Astrocyte of the cerebellum (primary cell): ENCODE results near the gene EPHA4.

Experiments used
- DNase-seq: peaks from one replicate; pipeline ENCODE4 v3.0.0-alpha.2; 2011; ENCODE audit warnings: low read depth
- H3K4me3 ChIP-seq: 2 replicates; pipeline ENCODE4 v1.5.1; 2011; ENCODE audit warnings: mild to moderate bottlenecking, low read depth, low read length, moderate library complexity
- in situ Hi-C: cut with HindIII; loops from 2 replicates; pipeline ENCODE4 v1.10.0; 2017; ENCODE audit warnings: low sequenced_read_pairs
- TF ChIP-seq, protein P1 (sequence below): IDR thresholded peaks from 2 replicates; pipeline ENCODE4 v1.5.1; 2012; ENCODE audit warnings: low read length, low read depth, moderate library complexity, mild to moderate bottlenecking; ENCODE audit errors: missing control alignments

Gene EPHA4

DNA sequence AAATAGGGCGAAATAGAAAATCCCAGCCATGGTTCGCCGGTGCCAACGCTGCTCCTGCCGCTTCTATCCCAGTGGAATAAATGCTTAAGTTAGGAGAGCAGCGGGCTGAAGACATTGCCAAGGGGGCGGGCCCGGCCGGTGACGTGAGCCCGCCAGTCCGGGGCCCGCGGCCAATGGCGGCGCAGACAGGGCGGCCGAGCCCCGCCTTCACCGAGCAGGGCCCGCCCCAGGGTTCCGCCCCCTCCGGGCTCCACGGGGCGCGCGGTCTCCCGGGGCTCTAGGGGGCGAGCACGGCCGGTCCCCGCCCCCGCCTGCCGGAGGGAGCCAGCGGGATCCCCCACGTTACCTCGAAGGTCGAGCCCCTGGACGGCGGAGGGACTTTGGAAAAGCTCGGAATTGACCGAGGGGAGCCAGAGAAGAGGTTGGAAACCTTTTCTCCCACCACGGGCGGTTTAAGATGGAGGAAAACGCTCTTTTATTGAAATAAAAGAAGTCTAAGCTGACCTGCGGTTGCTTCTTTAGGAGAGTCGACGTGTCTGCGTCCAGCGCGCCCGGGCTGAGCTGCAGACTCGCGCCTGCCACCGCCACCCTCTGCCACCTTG is at the start of gene EPHA4:
Gene EPHA4, minus strand, starts transcription at position 86 of the 602 bp plus-strand sequence. Its CDS starts 56 bp downstream, at position 30.
- TF ChIP-seq, protein P1, sequence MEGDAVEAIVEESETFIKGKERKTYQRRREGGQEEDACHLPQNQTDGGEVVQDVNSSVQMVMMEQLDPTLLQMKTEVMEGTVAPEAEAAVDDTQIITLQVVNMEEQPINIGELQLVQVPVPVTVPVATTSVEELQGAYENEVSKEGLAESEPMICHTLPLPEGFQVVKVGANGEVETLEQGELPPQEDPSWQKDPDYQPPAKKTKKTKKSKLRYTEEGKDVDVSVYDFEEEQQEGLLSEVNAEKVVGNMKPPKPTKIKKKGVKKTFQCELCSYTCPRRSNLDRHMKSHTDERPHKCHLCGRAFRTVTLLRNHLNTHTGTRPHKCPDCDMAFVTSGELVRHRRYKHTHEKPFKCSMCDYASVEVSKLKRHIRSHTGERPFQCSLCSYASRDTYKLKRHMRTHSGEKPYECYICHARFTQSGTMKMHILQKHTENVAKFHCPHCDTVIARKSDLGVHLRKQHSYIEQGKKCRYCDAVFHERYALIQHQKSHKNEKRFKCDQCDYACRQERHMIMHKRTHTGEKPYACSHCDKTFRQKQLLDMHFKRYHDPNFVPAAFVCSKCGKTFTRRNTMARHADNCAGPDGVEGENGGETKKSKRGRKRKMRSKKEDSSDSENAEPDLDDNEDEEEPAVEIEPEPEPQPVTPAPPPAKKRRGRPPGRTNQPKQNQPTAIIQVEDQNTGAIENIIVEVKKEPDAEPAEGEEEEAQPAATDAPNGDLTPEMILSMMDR: no peak
- in situ Hi-C loops: no loop called here
- H3K4me3 ChIP-seq: peak within 1 kb of the TSS; percentile 83
- DNase-seq: peak; percentile 77

DNA sequence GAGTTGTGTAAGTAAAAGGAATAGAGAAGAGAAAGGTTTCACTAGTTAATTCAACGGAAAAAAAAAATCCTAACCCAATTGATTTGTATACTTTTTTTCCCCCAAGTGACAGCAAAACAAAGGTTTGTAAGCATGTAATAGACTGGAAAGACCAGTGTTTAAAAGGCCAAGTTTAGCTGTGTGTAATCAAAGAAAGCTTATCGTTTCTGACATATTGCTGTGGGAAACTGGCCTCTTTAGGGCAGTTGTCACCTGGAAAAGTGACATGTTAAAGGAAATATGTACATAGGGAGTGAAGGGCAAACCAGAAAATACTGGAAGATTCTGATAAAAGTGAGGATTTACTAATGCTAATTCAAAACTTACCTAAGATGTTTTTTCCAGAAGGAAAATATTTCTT is 45.9 kb upstream of the EPHA4 start:
- in situ Hi-C loops: no loop called here
- H3K4me3 ChIP-seq: no peak overlapping the region
- DNase-seq: no peak
- TF ChIP-seq, protein P1: no peak

DNA sequence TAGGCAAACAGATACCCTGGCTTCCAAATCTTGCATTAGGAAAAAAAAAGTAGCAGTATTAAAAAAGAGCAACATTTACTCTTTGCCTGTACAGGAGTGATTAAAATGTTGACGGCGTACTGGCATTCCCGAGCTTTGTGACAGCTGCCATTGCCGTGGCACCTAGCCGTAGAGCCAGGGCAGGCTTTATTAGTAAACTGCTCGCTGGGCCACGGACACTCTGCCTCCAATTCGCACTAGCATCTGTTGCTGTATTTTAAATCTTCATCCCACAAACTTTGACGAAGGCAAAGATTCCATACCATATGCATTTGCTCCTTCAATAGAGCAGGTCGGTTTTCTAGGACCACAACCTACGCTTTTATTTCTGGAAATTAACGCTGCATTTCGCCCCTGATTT is 44.5 kb upstream of the EPHA4 start:
- no peak overlapping the region for H3K4me3 ChIP-seq
- TF ChIP-seq, protein P1: no peak
- no peak for DNase-seq
- in situ Hi-C loops: no loop called here

DNA sequence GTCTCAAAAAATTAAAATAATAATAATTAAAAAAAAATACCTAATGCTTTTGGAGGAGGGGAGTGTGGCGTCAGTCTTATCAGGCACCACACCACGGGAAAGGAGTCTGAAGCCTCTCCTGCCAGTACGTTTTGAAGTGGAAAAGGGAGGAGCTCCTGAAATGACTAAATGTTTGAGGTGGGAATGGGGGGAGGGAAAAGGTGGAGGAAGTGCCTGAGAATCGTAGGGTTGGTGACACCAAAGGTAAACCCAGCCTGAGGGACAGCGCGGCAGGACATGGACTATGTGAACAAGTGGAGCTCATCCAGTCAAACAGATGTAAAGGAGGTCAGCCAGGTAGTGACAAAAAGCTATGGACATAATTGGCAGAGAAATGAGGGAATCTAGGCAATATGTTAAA is 42.2 kb upstream of the EPHA4 start:
- no peak for DNase-seq
- TF ChIP-seq, protein P1: no peak
- in situ Hi-C loops: no loop called here
- no peak overlapping the region for H3K4me3 ChIP-seq

DNA sequence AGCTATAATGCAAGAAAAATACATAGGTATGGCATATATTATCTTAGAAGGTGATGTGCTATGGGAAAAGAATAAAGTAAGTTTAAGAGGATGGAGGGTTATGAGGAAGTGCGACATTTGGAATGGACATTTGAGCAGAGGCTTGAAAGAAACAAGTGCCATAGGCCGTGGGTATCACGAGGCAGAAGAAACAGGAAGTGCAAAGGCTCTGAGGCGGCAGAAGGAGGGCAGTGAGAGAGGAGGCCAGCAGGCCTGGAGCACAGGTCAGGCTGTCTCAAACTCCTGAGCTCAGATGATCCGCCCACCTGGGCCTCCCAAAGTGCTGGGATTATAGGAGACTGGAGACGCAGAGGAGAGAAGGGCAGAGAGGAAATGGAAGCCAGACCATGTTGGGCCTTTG is 40.7 kb upstream of the EPHA4 start:
- H3K4me3 ChIP-seq: no peak overlapping the region
- no peak for DNase-seq
- in situ Hi-C loops: no loop called here
- TF ChIP-seq, protein P1: no peak

DNA sequence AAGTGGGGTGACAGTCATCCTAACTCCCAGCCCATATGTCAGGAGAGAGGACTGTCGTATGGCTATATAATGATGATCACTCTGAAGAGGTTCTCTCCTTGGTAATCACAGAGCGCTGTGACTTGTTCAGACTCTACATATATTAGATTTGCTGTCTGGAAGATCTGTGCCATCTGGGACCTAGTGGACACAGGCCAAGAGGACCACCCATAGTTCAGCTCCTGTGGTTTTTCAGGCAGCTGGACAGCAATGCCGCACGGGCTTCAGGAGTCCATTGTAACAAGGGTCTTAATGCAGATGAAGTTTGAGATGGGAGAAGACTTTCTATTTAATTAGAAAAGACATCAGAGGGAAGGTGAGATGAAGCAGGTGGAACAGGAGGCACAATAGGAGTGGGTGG is 40.1 kb upstream of the EPHA4 start:
- DNase-seq: no peak
- TF ChIP-seq, protein P1: no peak
- in situ Hi-C loops: no loop called here

More for the DNA sequence above, 40.1 kb upstream of the EPHA4 start:
- H3K4me3 ChIP-seq: no peak overlapping the region
